Astrocyte of the cerebellum (primary cell): Measurements from ENCODE around the gene TAB3.

ENCODE experiments used
- DNase-seq: peaks from one replicate; pipeline ENCODE4 v3.0.0-alpha.2; 2011; ENCODE audit warnings: low read depth
- H3K4me3 ChIP-seq: 2 replicates; pipeline ENCODE4 v1.5.1; 2011; ENCODE audit warnings: mild to moderate bottlenecking, low read depth, low read length, moderate library complexity
- in situ Hi-C: cut with HindIII; loops from 2 replicates; pipeline ENCODE4 v1.10.0; 2017; ENCODE audit warnings: low sequenced_read_pairs
- TF ChIP-seq, protein P1 (sequence below): IDR thresholded peaks from 2 replicates; pipeline ENCODE4 v1.5.1; 2012; ENCODE audit warnings: low read length, low read depth, moderate library complexity, mild to moderate bottlenecking; ENCODE audit errors: missing control alignments

The TAB3 gene

GRCh38 chrX:30831082-30831481 is 58.0 kb downstream of the TAB3 start:
- in situ Hi-C loops, result no loop called here
- no peak overlapping the region for H3K4me3 ChIP-seq
- DNase-seq, result no peak
- TF ChIP-seq, protein P1, sequence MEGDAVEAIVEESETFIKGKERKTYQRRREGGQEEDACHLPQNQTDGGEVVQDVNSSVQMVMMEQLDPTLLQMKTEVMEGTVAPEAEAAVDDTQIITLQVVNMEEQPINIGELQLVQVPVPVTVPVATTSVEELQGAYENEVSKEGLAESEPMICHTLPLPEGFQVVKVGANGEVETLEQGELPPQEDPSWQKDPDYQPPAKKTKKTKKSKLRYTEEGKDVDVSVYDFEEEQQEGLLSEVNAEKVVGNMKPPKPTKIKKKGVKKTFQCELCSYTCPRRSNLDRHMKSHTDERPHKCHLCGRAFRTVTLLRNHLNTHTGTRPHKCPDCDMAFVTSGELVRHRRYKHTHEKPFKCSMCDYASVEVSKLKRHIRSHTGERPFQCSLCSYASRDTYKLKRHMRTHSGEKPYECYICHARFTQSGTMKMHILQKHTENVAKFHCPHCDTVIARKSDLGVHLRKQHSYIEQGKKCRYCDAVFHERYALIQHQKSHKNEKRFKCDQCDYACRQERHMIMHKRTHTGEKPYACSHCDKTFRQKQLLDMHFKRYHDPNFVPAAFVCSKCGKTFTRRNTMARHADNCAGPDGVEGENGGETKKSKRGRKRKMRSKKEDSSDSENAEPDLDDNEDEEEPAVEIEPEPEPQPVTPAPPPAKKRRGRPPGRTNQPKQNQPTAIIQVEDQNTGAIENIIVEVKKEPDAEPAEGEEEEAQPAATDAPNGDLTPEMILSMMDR, result no peak

DNA sequence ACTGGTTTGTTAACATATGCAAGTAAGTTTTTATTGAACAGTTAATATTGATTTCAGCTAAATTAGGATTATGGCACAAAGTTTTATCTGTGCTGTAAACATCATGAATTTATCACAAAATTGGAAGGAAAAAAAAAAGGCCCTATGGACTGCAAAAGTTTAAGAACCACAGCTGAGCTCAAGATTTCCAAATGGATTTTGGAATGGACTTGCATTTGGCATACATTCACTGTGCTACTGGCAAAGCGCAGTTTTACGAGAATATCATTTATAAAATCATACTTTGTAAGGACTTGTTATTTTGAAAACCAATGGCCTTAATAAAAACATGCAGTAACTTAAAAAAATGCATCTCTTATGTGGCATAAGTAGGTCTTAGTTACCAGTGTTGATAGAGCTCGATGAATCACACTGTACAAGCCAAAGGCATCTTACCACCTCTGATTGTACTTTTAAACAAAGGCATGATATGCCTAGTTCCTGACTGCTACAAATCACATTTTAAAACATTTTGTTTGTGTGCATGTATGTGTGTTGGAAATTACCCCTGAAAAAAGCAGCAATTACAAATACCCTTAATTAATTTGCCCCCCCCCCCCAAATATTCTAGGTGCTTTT is 58.6 kb downstream of the TAB3 start:
- in situ Hi-C loops, result no loop called here
- H3K4me3 ChIP-seq, result no peak overlapping the region
- no peak for DNase-seq
- TF ChIP-seq, protein P1, result no peak

GRCh38 chrX:30824275-30824674 is 64.8 kb downstream of the TAB3 start:
- in situ Hi-C loops, result no loop called here

DNA sequence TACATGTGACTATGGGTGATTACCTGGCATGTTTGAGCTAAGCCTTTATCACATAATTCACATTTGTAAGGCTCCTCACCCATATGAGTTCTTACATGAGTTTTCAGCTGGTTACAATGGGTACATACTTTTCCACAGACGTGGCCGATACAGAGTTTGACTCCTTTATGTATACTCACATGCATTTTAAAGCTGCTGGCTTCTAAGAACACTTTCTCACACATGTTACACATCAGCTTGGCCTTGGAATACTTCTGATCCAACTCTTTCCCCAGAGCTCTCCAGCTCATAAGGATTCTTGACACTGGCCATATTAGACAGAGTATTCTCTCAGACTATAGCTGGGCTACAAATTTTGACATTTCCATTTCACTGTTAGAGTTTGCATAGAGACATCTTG is 66.3 kb downstream of the TAB3 start:
- TF ChIP-seq, protein P1, result no peak
- in situ Hi-C loops, result no loop called here
- H3K4me3 ChIP-seq, result no peak overlapping the region
- DNase-seq, result no peak

More at GRCh38 chrX:30824275-30824674, 64.8 kb downstream of the TAB3 start:
- DNase-seq, result no peak
- TF ChIP-seq, protein P1, result no peak
- no peak overlapping the region for H3K4me3 ChIP-seq

GRCh38 chrX:30822068-30822681 is 66.9 kb downstream of the TAB3 start:
- TF ChIP-seq, protein P1, result peak; percentile 24
- in situ Hi-C loops, result no loop called here
- DNase-seq, result no peak
- H3K4me3 ChIP-seq, result no peak overlapping the region

GRCh38 chrX:30821116-30821515 is 67.9 kb downstream of the TAB3 start:
- no peak overlapping the region for H3K4me3 ChIP-seq
- no peak for DNase-seq
- TF ChIP-seq, protein P1, result no peak
- in situ Hi-C loops, result no loop called here
